Smooth muscle cell of the brain vasculature (primary cell): Measurements from ENCODE around the gene C19orf33.
A peak's percentile ranks its signal among the peaks of the same experiment; 100 is the strongest.
"Not testable (repeated sequence)": the region's sequence is repeated elsewhere in the genome, so short reads cannot be mapped to it uniquely, and the experiment has no call there.

Source experiments
- DNase-seq: peaks from one replicate; pipeline ENCODE4 v3.0.0-alpha.2; 2012; ENCODE audit warnings: low read depth, low spot score

C19orf33 gene

GRCh38 chr19:38303517-38304351, at the start of gene C19orf33:
C19orf33 (plus strand) TSS chr19:38304251; CDS start chr19:38304262, 11 bp downstream.
- DNase-seq: no peak

GRCh38 chr19:38255383-38256014, 48.6 kb upstream of the C19orf33 start:
- DNase-seq: no peak

- not testable (repeated sequence) for DNase-seq
Observed at GRCh38 chr19:38261942-38262341, 42.1 kb upstream of the C19orf33 start.

GRCh38 chr19:38262585-38263268, 41.3 kb upstream of the C19orf33 start:
- no peak for DNase-seq

GRCh38 chr19:38263689-38264485, 40.2 kb upstream of the C19orf33 start:
- no peak for DNase-seq

GRCh38 chr19:38264486-38265212, 39.4 kb upstream of the C19orf33 start, which contains the start of gene SPINT2:
SPINT2 (plus strand) TSS chr19:38264573; CDS start chr19:38264893, 320 bp downstream.
- DNase-seq: no peak

GRCh38 chr19:38265213-38265861, 38.7 kb upstream of the C19orf33 start:
- no peak for DNase-seq

GRCh38 chr19:38265921-38266429, 38.1 kb upstream of the C19orf33 start:
- DNase-seq: no peak

- no peak for DNase-seq
Observed at GRCh38 chr19:38266981-38267597, 37.0 kb upstream of the C19orf33 start.

- DNase-seq: no peak
Observed at GRCh38 chr19:38267761-38268483, 36.1 kb upstream of the C19orf33 start.

- no peak for DNase-seq
Observed at GRCh38 chr19:38268539-38268938, 35.5 kb upstream of the C19orf33 start.

- DNase-seq: peak; percentile 62
Observed at GRCh38 chr19:38270587-38271167, 33.4 kb upstream of the C19orf33 start.

- DNase-seq: no peak
Observed at GRCh38 chr19:38273499-38273898, 30.6 kb upstream of the C19orf33 start.

GRCh38 chr19:38274739-38275138, 29.3 kb upstream of the C19orf33 start:
- DNase-seq: no peak

GRCh38 chr19:38276942-38277517, 27.0 kb upstream of the C19orf33 start:
- DNase-seq: no peak

- DNase-seq: no peak
Observed at GRCh38 chr19:38277549-38277948, 26.5 kb upstream of the C19orf33 start.

GRCh38 chr19:38277969-38278680, 25.9 kb upstream of the C19orf33 start:
- DNase-seq: no peak

- no peak for DNase-seq
Observed at GRCh38 chr19:38278751-38279150, 25.3 kb upstream of the C19orf33 start.
